T-helper 17 cell (primary cell): ENCODE measurements around the gene IL21R. TPM values are rescaled to one million over a fixed set of nuclear protein-coding genes. Genes with fewer than 3 reads are reported as not detected.

ENCODE experiments used
- ATAC-seq: fragments of 150-1000 bp; cut with Tn5 transposase; 2 replicates; pipeline ENCODE4 v1.10.0; 2021; ENCODE audit warnings: mild to moderate bottlenecking, moderate library complexity
- DNase-seq, 3 donors: peaks; one replicate each; pipeline versions ENCODE4 v3.0.0 to v3.0.0-alpha.2; 2020 to 2021
- H3K9me3 ChIP-seq: one replicate; pipeline ENCODE4 v1.7.0; 2013; ENCODE audit warnings: low read length, mild to moderate bottlenecking; ENCODE audit not compliant: control insufficient read depth, poor library complexity, severe bottlenecking
- H3K27ac Mint-ChIP-seq: one replicate; pipeline ENCODE4 v1.8.0; 2022; ENCODE audit warnings: mild to moderate bottlenecking, moderate library complexity, mixed read lengths
- H3K27me3 Mint-ChIP-seq: one replicate; pipeline ENCODE4 v1.8.0; 2022; ENCODE audit warnings: mixed read lengths
- H3K36me3 Mint-ChIP-seq: one replicate; pipeline ENCODE4 v1.8.0; 2022; ENCODE audit warnings: low read depth, mixed read lengths
- H3K4me1 Mint-ChIP-seq: one replicate; pipeline ENCODE4 v1.8.0; 2022; ENCODE audit warnings: mild to moderate bottlenecking, mixed read lengths
- H3K4me3 Mint-ChIP-seq: one replicate; pipeline ENCODE4 v1.8.0; 2022; ENCODE audit warnings: mild to moderate bottlenecking, moderate library complexity, mixed read lengths
- total RNA-seq, 4 donors: library from RNA in 2 of 4; stranded (reverse) in 2 of 4; gene quantifications; one replicate each; pipeline ENCODE4 v1.2.3 and lab custom pipeline; 2022 to 2026

The IL21R gene
- 10 to 100 TPM; 17.6 to 26.4 TPM for total RNA-seq
- total RNA-seq (lab: John Stamatoyannopoulos, UW): 54.2 to 91.0 reads per million in 2 donors

DNA sequence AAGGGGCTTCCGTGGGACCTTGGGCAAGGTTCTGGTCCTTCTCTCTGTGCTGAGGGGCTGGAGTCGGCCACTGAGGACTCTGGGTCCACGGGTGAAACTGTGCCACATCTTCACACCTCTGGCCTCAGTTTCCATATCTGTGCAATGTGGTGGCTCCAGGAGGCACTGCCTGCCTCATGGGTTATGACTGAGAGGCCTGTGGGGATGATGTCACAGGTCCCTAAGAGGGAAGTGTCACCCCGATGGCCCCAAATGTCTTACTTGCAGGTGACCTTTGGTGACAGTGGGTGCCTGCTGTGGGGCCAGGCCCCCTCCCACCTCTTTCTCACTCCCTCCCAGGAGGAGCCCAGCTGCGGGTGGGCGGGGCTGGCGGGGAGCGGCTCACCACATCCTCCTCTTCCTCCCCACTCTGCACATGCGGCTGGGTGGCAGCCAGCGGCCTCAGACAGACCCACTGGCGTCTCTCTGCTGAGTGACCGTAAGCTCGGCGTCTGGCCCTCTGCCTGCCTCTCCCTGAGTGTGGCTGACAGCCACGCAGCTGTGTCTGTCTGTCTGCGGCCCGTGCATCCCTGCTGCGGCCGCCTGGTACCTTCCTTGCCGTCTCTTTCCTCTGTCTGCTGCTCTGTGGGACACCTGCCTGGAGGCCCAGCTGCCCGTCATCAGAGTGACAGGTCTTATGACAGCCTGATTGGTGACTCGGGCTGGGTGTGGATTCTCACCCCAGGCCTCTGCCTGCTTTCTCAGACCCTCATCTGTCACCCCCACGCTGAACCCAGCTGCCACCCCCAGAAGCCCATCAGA is at the start of gene IL21R:
TSS of gene IL21R (plus strand) at position 407 of the 801 bp plus-strand sequence. CDS start 27,898 bp downstream, outside the sequence.
- Mint-ChIP-seq H3K4me1 (peaks cover 51% of the 10 kb centered on the region), H3K27me3 (no peaks in the 10 kb centered on the region), H3K27ac (peak within 1 kb of the TSS; percentile 99), H3K4me3 (peak within 1 kb of the TSS; percentile 97), H3K36me3 (peaks cover 4% of the 10 kb centered on the region)
- no peaks in the 10 kb centered on the region for H3K9me3 ChIP-seq
- DNase-seq (peak; percentile 67 to 88 (median 80)), ATAC-seq (peak; percentile 90)

GRCh38 chr16:27353853-27354252 is 48.1 kb upstream of the IL21R start:
- Mint-ChIP-seq H3K36me3 (peaks cover 17% of the 10 kb centered on the region), H3K27me3 (no peaks in the 10 kb centered on the region), H3K4me1 (peaks cover 19% of the 10 kb centered on the region), H3K4me3 (no peak overlapping the region), H3K27ac (peak overlapping the region; percentile 84)
- ATAC-seq (peak; percentile 21), DNase-seq (no peak)
- no peaks in the 10 kb centered on the region for H3K9me3 ChIP-seq

DNA sequence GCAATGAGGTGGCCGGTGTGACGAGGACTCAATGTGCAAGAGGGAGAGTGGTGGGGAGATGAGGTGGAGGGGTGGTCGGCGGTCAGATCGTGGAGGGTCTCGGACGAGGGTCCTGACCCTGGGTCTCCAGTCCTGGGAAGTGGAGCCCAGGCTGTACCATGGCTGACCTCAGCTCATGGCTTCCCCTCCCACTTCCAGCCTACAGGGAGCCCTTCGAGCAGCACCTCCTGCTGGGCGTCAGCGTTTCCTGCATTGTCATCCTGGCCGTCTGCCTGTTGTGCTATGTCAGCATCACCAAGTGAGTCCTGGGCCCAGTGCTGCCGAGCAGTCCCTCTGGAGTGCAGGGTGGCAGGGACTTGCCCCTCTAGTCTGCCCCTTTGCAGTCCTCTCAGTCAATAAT is 46.4 kb upstream of the IL21R start:
- no peak overlapping the region for H3K4me3 Mint-ChIP-seq
- peaks cover 4% of the 10 kb centered on the region for H3K9me3 ChIP-seq
- ATAC-seq (peak; percentile 71), DNase-seq (peak in 1 of 3 donors; percentile 27)
- peak overlapping the region; percentile 84 for H3K27ac Mint-ChIP-seq
- H3K36me3 Mint-ChIP-seq: peaks cover 12% of the 10 kb centered on the region
- peaks cover 13% of the 10 kb centered on the region for H3K4me1 Mint-ChIP-seq
- no peaks in the 10 kb centered on the region for H3K27me3 Mint-ChIP-seq

GRCh38 chr16:27356794-27357193 is 45.2 kb upstream of the IL21R start:
- Mint-ChIP-seq H3K27me3 (no peaks in the 10 kb centered on the region), H3K4me3 (no peak overlapping the region), H3K4me1 (peaks cover 15% of the 10 kb centered on the region), H3K36me3 (peaks cover 11% of the 10 kb centered on the region), H3K27ac (peak overlapping the region; percentile 27)
- DNase-seq: no peak
- no peak for ATAC-seq
- H3K9me3 ChIP-seq: peaks cover 4% of the 10 kb centered on the region

DNA sequence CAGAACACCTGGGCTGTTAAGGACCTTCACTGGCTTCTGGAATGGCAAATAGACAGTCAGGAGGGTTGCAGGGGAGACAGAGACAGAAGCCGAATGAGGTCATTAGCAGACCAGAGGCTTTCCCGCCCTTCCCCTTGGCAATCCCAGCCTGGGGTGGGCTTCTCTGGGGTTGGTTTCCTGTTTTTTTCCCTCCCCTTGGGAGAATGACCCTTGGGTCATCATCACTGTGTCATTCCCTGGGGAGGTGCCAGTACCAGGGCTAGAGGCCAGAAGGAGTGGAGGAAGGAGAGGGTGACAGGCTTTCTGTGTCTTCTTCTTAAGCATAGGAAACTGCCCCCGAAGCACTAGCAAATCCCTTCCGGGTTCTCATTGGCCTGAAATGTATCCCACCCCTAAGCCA is 42.9 kb upstream of the IL21R start:
- DNase-seq: no peak
- Mint-ChIP-seq H3K4me1 (peaks cover 26% of the 10 kb centered on the region), H3K4me3 (no peak overlapping the region), H3K27me3 (no peaks in the 10 kb centered on the region), H3K27ac (no peak overlapping the region), H3K36me3 (peaks cover 16% of the 10 kb centered on the region)
- ATAC-seq: no peak
- H3K9me3 ChIP-seq: peaks cover 4% of the 10 kb centered on the region

GRCh38 chr16:27359615-27360014 is 42.4 kb upstream of the IL21R start:
- H3K27ac Mint-ChIP-seq: no peak overlapping the region
- no peak overlapping the region for H3K4me3 Mint-ChIP-seq
- no peak for DNase-seq

GRCh38 chr16:27361987-27362386 is 40.0 kb upstream of the IL21R start:
- H3K9me3 ChIP-seq: peaks cover 4% of the 10 kb centered on the region
- H3K4me1 Mint-ChIP-seq: peaks cover 24% of the 10 kb centered on the region
- H3K27me3 Mint-ChIP-seq: no peaks in the 10 kb centered on the region
- H3K27ac Mint-ChIP-seq: peak overlapping the region; percentile 79
- H3K36me3 Mint-ChIP-seq: peaks cover 8% of the 10 kb centered on the region
- DNase-seq (no peak), ATAC-seq (no peak)
- no peak overlapping the region for H3K4me3 Mint-ChIP-seq

More at GRCh38 chr16:27359615-27360014, 42.4 kb upstream of the IL21R start:
- ATAC-seq: no peak
- H3K9me3 ChIP-seq: peaks cover 4% of the 10 kb centered on the region
- Mint-ChIP-seq H3K27me3 (no peaks in the 10 kb centered on the region), H3K36me3 (peaks cover 14% of the 10 kb centered on the region), H3K4me1 (peaks cover 25% of the 10 kb centered on the region)

DNA sequence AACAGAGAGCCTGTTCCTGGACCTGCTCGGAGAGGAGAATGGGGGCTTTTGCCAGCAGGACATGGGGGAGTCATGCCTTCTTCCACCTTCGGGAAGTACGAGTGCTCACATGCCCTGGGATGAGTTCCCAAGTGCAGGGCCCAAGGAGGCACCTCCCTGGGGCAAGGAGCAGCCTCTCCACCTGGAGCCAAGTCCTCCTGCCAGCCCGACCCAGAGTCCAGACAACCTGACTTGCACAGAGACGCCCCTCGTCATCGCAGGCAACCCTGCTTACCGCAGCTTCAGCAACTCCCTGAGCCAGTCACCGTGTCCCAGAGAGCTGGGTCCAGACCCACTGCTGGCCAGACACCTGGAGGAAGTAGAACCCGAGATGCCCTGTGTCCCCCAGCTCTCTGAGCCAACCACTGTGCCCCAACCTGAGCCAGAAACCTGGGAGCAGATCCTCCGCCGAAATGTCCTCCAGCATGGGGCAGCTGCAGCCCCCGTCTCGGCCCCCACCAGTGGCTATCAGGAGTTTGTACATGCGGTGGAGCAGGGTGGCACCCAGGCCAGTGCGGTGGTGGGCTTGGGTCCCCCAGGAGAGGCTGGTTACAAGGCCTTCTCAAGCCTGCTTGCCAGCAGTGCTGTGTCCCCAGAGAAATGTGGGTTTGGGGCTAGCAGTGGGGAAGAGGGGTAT is 39.3 kb upstream of the IL21R start:
- Mint-ChIP-seq H3K27me3 (no peaks in the 10 kb centered on the region), H3K4me1 (peaks cover 23% of the 10 kb centered on the region), H3K36me3 (peaks cover 8% of the 10 kb centered on the region), H3K4me3 (no peak overlapping the region), H3K27ac (peak overlapping the region; percentile 79)
- ATAC-seq (no peak), DNase-seq (no peak)
- H3K9me3 ChIP-seq: peaks cover 4% of the 10 kb centered on the region

- ATAC-seq (no peak), DNase-seq (no peak)
- Mint-ChIP-seq H3K4me1 (peaks cover 28% of the 10 kb centered on the region), H3K27ac (peak overlapping the region; percentile 95), H3K27me3 (no peaks in the 10 kb centered on the region), H3K36me3 (peaks cover 8% of the 10 kb centered on the region), H3K4me3 (no peak overlapping the region)
- peaks cover 4% of the 10 kb centered on the region for H3K9me3 ChIP-seq
These were observed 38.7 kb upstream of the IL21R start for GRCh38 chr16:27363246-27363632.

DNA sequence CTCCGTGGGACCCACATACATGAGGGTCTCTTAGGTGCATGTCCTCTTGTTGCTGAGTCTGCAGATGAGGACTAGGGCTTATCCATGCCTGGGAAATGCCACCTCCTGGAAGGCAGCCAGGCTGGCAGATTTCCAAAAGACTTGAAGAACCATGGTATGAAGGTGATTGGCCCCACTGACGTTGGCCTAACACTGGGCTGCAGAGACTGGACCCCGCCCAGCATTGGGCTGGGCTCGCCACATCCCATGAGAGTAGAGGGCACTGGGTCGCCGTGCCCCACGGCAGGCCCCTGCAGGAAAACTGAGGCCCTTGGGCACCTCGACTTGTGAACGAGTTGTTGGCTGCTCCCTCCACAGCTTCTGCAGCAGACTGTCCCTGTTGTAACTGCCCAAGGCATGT is 38.2 kb upstream of the IL21R start:
- Mint-ChIP-seq H3K36me3 (peaks cover 8% of the 10 kb centered on the region), H3K4me1 (peaks cover 32% of the 10 kb centered on the region), H3K4me3 (no peak overlapping the region), H3K27ac (peak overlapping the region; percentile 95), H3K27me3 (no peaks in the 10 kb centered on the region)
- ATAC-seq (no peak), DNase-seq (no peak)
- H3K9me3 ChIP-seq: peaks cover 4% of the 10 kb centered on the region

GRCh38 chr16:27364493-27365141 is 37.4 kb upstream of the IL21R start:
- DNase-seq: no peak
- no peaks in the 10 kb centered on the region for H3K27me3 Mint-ChIP-seq
- no peaks in the 10 kb centered on the region for H3K9me3 ChIP-seq
- peaks cover 6% of the 10 kb centered on the region for H3K36me3 Mint-ChIP-seq
- no peak overlapping the region for H3K4me3 Mint-ChIP-seq
- H3K4me1 Mint-ChIP-seq: peaks cover 32% of the 10 kb centered on the region
- H3K27ac Mint-ChIP-seq: peak overlapping the region; percentile 95
- no peak for ATAC-seq

DNA sequence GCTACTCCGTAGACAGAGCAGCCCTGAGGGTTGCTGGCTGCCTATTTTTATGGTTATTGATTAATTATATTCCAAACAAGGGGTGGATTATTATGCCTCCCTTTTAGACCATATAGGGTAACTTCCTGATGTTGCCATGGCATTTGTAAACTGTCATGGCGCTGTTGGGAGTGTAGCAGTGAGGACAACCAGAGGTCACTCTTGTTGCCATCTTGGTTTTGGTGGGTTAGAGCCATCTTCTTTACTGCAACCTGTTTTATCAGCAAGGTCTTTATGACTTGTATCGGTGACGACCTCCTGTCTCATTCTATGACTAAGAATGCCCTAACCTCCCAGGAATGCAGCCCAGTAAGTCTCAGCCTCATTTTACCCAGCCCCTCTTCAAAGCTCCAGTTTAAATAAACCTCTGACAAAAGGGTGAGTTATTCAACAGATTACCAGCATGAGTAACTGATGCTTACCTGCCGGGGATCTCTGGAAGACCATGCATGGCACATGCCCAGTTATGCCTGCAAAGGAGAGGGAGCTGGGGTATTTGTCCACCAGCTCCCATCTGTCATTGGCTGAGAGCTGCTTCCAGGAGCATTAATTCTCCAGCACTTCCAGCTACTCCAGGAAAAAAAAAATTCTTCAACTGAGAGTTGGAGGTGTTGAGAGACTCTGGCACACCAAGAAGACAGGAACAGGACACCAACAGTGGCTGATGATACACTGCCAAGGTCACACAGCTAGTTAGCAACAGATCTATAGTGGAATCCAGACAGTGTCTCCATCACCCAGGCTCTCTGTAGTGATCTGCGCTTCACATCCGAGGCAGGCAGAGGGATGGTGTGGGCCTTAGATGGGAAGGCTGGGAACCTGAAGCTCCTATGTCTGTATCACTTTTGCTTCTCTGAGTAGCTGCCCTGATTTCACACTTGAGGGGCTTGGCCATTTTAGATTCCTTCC is 36.6 kb upstream of the IL21R start:
- Mint-ChIP-seq H3K27me3 (no peaks in the 10 kb centered on the region), H3K27ac (peak overlapping the region; percentile 95), H3K4me3 (no peak overlapping the region), H3K36me3 (peaks cover 6% of the 10 kb centered on the region), H3K4me1 (peaks cover 36% of the 10 kb centered on the region)
- DNase-seq (no peak), ATAC-seq (no peak)
- H3K9me3 ChIP-seq: no peaks in the 10 kb centered on the region
